GM12878 (cell line): ENCODE measurements around the gene PGA4. TPM values are rescaled to one million over a fixed set of nuclear protein-coding genes. Genes with fewer than 3 reads are reported as not detected.

Experiments
- ATAC-seq: fragments of 200-7000 bp; cut with Tn5 transposase; 3 replicates; pipeline ENCODE4 v1.9.1; 2020; ENCODE audit warnings: mild to moderate bottlenecking, moderate library complexity
- BruUV-seq: library from RNA; stranded (reverse); fragments of 400-500 nt; replicated peaks from 2 replicates; lab custom pipeline; 2021; lab: Mats Ljungman, UMichigan
- CTCF ChIA-PET: fragments of 300-600 bp; sonication (Branson Sonifier 250); formaldehyde crosslinking; extraction: SDS; loops from one replicate; lab custom pipeline; 2021; ENCODE audit warnings: inconsistent platforms; lab: Yijun Ruan, JAX
- POLR2A ChIA-PET: fragments of 350-600 bp; formaldehyde crosslinking; extraction: SDS; loops from one replicate; lab custom pipeline; 2021; ENCODE audit warnings: inconsistent platforms; lab: Charles Lee
- RAD21 ChIA-PET: fragments of 300-600 bp; sonication (Branson Sonifier 250); formaldehyde crosslinking; loops from one replicate; lab custom pipeline; 2023; ENCODE audit warnings: antibody characterized with exemption; ENCODE audit not compliant: unreplicated experiment; lab: Charles Lee
- SMC1A ChIA-PET: fragments of 300-600 bp; sonication (Branson Sonifier 250); formaldehyde crosslinking; loops from one replicate; lab custom pipeline; 2023; ENCODE audit not compliant: unreplicated experiment, uncharacterized antibody; lab: Charles Lee
- DNase-seq: peaks from one replicate; pipeline ENCODE4 v3.0.0-alpha.2; 2011; ENCODE audit warnings: low read depth, low spot score
- FAIRE-seq: peaks from 3 replicates; lab custom pipeline; 2011; peaks lifted over from hg19 to GRCh38; lab: Jason Lieb, UNC
- H2AFZ ChIP-seq: 2 replicates; pipeline ENCODE4 v1.6.0; 2011; ENCODE audit warnings: low read depth, low read length, control low read depth; ENCODE audit not compliant: control insufficient read depth
- H3K27ac ChIP-seq: 2 replicates; pipeline ENCODE4 v1.5.1; 2011; ENCODE audit warnings: control low read depth; ENCODE audit not compliant: control insufficient read depth, insufficient read depth
- H3K27me3 ChIP-seq, 2 experiments: replicated peaks in 1 of 2; 2 replicates each; pipeline versions ENCODE4 v1.6.0 to v1.6.1; 2011; ENCODE audit warnings: low read length in 1 of 2; ENCODE audit not compliant: control insufficient read depth in 2 of 2, insufficient read depth in 2 of 2
- H3K36me3 ChIP-seq, 2 experiments: 2 replicates each; pipeline ENCODE4 v1.5.1; 2011; ENCODE audit warnings: low read length in 1 of 2; ENCODE audit not compliant: control insufficient read depth in 2 of 2, insufficient read depth in 2 of 2
- H3K4me1 ChIP-seq: 2 replicates; pipeline ENCODE4 v1.6.1; 2011; ENCODE audit warnings: mild to moderate bottlenecking, low read length, moderate library complexity, mixed read lengths; ENCODE audit not compliant: control insufficient read depth, insufficient read depth
- H3K4me2 ChIP-seq: 2 replicates; pipeline ENCODE4 v1.6.0; 2011; ENCODE audit warnings: control low read depth; ENCODE audit not compliant: control insufficient read depth, insufficient read depth
- H3K4me3 ChIP-seq: fragments of 200-600 bp; sonication (generic); 2 replicates; pipeline ENCODE4 v1.5.1; 2016
- H3K79me2 ChIP-seq: 2 replicates; pipeline ENCODE4 v1.6.0; 2011; ENCODE audit warnings: low read length; ENCODE audit not compliant: control insufficient read depth, insufficient read depth
- H3K9ac ChIP-seq: 2 replicates; pipeline ENCODE4 v1.8.0; 2011; ENCODE audit warnings: low read length, control low read depth, mixed read lengths; ENCODE audit not compliant: control insufficient read depth, insufficient read depth
- H3K9me3 ChIP-seq: replicated peaks from 3 replicates; pipeline ENCODE4 v1.5.1; 2011; ENCODE audit warnings: mild to moderate bottlenecking, low read length; ENCODE audit not compliant: control insufficient read depth, insufficient read depth
- H4K20me1 ChIP-seq: 2 replicates; pipeline ENCODE4 v1.6.0; 2011; ENCODE audit not compliant: control insufficient read depth, insufficient read depth
- BCL11A ChIP-seq: IDR thresholded peaks from 2 replicates; pipeline ENCODE4 v1.6.1; 2011; ENCODE audit warnings: low read depth, low read length
- HDAC6 ChIP-seq: fragments of 200-600 bp; sonication (generic); IDR thresholded peaks from one replicate; pipeline ENCODE4 v1.8.0; 2017; ENCODE audit warnings: antibody characterized with exemption; ENCODE audit not compliant: unreplicated experiment
- KAT2A ChIP-seq: conservative IDR thresholded peaks from 2 replicates; pipeline ENCODE4 v1.6.1; 2011; ENCODE audit warnings: low read depth, low read length; ENCODE audit not compliant: control insufficient read depth
- MYB ChIP-seq: fragments of 150-350 bp; IDR thresholded peaks from 2 replicates; pipeline ENCODE4 v1.6.1; 2014; ENCODE audit warnings: mild to moderate bottlenecking, low read depth, low read length, borderline replicate concordance
- PML ChIP-seq: IDR thresholded peaks from 2 replicates; pipeline ENCODE4 v1.6.1; 2012; ENCODE audit warnings: low read length, inconsistent platforms
- TARDBP ChIP-seq: IDR thresholded peaks from 2 replicates; pipeline ENCODE4 v1.6.1; 2016; ENCODE audit warnings: borderline replicate concordance
- ZNF207 ChIP-seq: fragments of 450-650 bp; IDR thresholded peaks from 2 replicates; pipeline ENCODE4 v1.6.1; 2014; ENCODE audit warnings: antibody characterized with exemption, mild to moderate bottlenecking, borderline replicate concordance
- WGBS: methylation state at CpG from one replicate; pipeline ENCODE4 v1.1.6; 2016; ENCODE audit warnings: low lambda C conversion rate; ENCODE audit not compliant: insufficient replicate concordance, insufficient coverage; ENCODE audit errors: missing lambda C conversion rate; 5-methylcytosine and 5-hydroxymethylcytosine counted together
- in situ Hi-C: fragments of 300-500 bp; cut with MboI; formaldehyde crosslinking; loops from 9 replicates; pipeline ENCODE4 v1.14.3; 2018; ENCODE audit warnings: mixed read lengths
- intact Hi-C: fragments of 100-400 bp; cut with micrococcal nuclease; formaldehyde crosslinking; loops from one replicate; pipeline ENCODE4 v1.14.2; 2022; ENCODE audit not compliant: unreplicated experiment
- polyA plus RNA-seq, 11 experiments: library from polyadenylated mRNA; depleted of rRNA in 4 of 11; unstranded in 6 of 11; stranded (reverse) in 5 of 11; fragments of >200 nt; fragmentation: Nextera tagmentation in 4 of 11; fragmentation: Illumina TruSeq in 1 of 11; extraction: Ambion mirVana in 4 of 11; extraction: Trizol in 1 of 11; gene quantifications; 1 replicate in 1 of 11; 2 replicates in 10 of 11; pipeline versions ENCODE4 v1.2.1 to v1.2.3, GENCODE V29; 2011 to 2016; ENCODE audit warnings: inconsistent platforms in 2 of 11, missing spikeins in 2 of 11, low read depth in 1 of 11
- total RNA-seq, 4 experiments: library from RNA; depleted of rRNA in 3 of 4; stranded (reverse); fragments of >200 nt in 3 of 4; fragmentation: Illumina TruSeq in 1 of 4; extraction: Trizol in 1 of 4; gene quantifications; 2 replicates each; pipeline versions ENCODE4 v1.2.1 to v1.2.3, GENCODE V29; 2013 to 2021
- TF ChIP-seq, protein P1 (sequence below): fragments of 450-650 bp; IDR thresholded peaks from 2 replicates; pipeline ENCODE4 v1.6.1; 2018; ENCODE audit warnings: borderline replicate concordance, mild to moderate bottlenecking; ENCODE audit not compliant: partially characterized antibody
- TF ChIP-seq, protein P2 (sequence below), 3 experiments: IDR thresholded peaks in 2 of 3; conservative IDR thresholded peaks in 1 of 3; 2 replicates each; pipeline ENCODE4 v1.5.1; 2011; ENCODE audit warnings: low read depth in 3 of 3, low read length in 3 of 3, mild to moderate bottlenecking in 3 of 3, control low read depth in 2 of 3, moderate library complexity in 2 of 3, inconsistent platforms in 1 of 3, mixed read lengths in 1 of 3; ENCODE audit not compliant: control insufficient read depth in 2 of 3, insufficient read depth in 1 of 3; ENCODE audit errors: extremely low read depth in 1 of 3

PGA4 gene
- total and polyA plus RNA-seq, 10 of the 15 experiments (the other 5 are each of a cell fraction or from before 2014, with no cell fraction given): not detected

DNA sequence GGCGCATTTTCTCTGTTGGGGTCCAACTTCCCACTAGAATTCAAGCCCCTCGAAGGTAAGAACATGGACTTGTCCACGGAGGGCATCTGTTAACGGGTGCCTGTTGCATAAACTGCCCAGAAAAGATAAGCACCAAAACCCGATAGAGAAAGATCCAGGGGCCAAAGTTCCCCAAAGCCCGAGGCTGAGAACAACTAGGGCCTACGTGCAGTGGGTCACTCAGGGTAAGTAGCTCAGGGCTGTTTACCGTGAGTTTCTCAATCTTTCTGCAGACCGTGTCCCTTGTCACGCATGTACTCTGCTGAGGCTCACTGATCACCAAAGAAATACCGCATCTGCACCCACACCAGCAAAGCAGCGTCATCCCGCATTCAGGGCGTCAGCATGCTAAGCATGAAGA, 43.2 kb downstream of the PGA4 start:
- H3K4me1 ChIP-seq: no peaks in the 10 kb centered on the region
- no peaks in the 10 kb centered on the region for H3K9me3 ChIP-seq
- no peaks in the 10 kb centered on the region for H3K27me3 ChIP-seq
- BruUV-seq: no TSS peak
- FAIRE-seq (no peak), DNase-seq (no peak), ATAC-seq (no peak)
- H3K4me3 ChIP-seq: no peak overlapping the region
- H3K36me3 ChIP-seq: no peaks in the 10 kb centered on the region; a peak in 1 of 4 replicates
- in situ Hi-C loops (loop anchor here (5.0 kb wide), 1 partner anchor 73 kb away; no protein-coding TSS in a partner anchor), intact Hi-C loops (no loop called here)
- WGBS: 65% methylated on average over 14 of the region's 14 CpGs
- H3K4me2 ChIP-seq: no peak overlapping the region
- ChIA-PET RAD21 (no interaction called here), SMC1A (no interaction called here), POLR2A (no interaction called here)
- no peak overlapping the region for H2AFZ ChIP-seq
- no peak for TF ChIP-seq ZNF207
- no peak for TF ChIP-seq BCL11A
- TF ChIP-seq, protein P1, sequence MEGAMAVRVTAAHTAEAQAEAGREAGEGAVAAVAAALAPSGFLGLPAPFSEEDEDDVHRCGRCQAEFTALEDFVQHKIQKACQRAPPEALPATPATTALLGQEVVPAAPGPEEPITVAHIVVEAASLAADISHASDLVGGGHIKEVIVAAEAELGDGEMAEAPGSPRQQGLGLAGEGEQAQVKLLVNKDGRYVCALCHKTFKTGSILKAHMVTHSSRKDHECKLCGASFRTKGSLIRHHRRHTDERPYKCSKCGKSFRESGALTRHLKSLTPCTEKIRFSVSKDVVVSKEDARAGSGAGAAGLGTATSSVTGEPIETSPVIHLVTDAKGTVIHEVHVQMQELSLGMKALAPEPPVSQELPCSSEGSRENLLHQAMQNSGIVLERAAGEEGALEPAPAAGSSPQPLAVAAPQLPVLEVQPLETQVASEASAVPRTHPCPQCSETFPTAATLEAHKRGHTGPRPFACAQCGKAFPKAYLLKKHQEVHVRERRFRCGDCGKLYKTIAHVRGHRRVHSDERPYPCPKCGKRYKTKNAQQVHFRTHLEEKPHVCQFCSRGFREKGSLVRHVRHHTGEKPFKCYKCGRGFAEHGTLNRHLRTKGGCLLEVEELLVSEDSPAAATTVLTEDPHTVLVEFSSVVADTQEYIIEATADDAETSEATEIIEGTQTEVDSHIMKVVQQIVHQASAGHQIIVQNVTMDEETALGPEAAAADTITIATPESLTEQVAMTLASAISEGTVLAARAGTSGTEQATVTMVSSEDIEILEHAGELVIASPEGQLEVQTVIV: no peak
- TF ChIP-seq TARDBP: no peak
- no peak for TF ChIP-seq HDAC6
- TF ChIP-seq PML: no peak
- TF ChIP-seq, protein P2, sequence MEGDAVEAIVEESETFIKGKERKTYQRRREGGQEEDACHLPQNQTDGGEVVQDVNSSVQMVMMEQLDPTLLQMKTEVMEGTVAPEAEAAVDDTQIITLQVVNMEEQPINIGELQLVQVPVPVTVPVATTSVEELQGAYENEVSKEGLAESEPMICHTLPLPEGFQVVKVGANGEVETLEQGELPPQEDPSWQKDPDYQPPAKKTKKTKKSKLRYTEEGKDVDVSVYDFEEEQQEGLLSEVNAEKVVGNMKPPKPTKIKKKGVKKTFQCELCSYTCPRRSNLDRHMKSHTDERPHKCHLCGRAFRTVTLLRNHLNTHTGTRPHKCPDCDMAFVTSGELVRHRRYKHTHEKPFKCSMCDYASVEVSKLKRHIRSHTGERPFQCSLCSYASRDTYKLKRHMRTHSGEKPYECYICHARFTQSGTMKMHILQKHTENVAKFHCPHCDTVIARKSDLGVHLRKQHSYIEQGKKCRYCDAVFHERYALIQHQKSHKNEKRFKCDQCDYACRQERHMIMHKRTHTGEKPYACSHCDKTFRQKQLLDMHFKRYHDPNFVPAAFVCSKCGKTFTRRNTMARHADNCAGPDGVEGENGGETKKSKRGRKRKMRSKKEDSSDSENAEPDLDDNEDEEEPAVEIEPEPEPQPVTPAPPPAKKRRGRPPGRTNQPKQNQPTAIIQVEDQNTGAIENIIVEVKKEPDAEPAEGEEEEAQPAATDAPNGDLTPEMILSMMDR (IDR thresholded peaks at IDR 0.05 in 2 of 3, conservative IDR thresholded peaks at IDR 0.05 in 1 of 3; ENCODE audit: control insufficient read depth in 2 of 3, extremely low read depth in 1 of 3, insufficient read depth in 1 of 3, low read depth in 3 of 3, low read length in 3 of 3): no peak
- no peak for TF ChIP-seq MYB
- TF ChIP-seq KAT2A: no peak
- TF ChIP-seq, all 136 proteins: peak for 0
- CTCF ChIA-PET: interaction anchor here (1.1 to 1.5 kb wide), 2 partner anchors 12 to 170 kb away, joined by 3 read pairs; no protein-coding TSS in a partner anchor
- no peak overlapping the region for H3K27ac ChIP-seq
- H3K79me2 ChIP-seq: no peaks in the 10 kb centered on the region
- H3K9ac ChIP-seq: no peak overlapping the region
- H4K20me1 ChIP-seq: no peaks in the 10 kb centered on the region
